Measurements from ENCODE around the gene KIF12.

KIF12 gene

GRCh38 chr9:114098936-114099668, at the start of gene KIF12:
TSS of gene KIF12 (minus strand) at chr9:114099292. CDS start at chr9:114099276, 16 bp downstream.
- no peak within 1 kb of the TSS for H3K4me3 ChIP-seq (ENCODE audit: low read length)

GRCh38 chr9:114146735-114147134, 47.6 kb upstream of the KIF12 start:
- TF ChIP-seq ZNF274 (IDR thresholded peaks at IDR 0.05; ENCODE audit: low read depth, low read length), result no peak
- no peak overlapping the region for H3K4me3 ChIP-seq (ENCODE audit: low read length)

More at GRCh38 chr9:114098936-114099668, at the start of gene KIF12:
- no peak for TF ChIP-seq ZNF274 (IDR thresholded peaks at IDR 0.05; ENCODE audit: low read depth, low read length)

GRCh38 chr9:114143234-114143633, 44.1 kb upstream of the KIF12 start:
- no peak for TF ChIP-seq ZNF274 (IDR thresholded peaks at IDR 0.05; ENCODE audit: low read depth, low read length)
- no peak overlapping the region for H3K4me3 ChIP-seq (ENCODE audit: low read length)

GRCh38 chr9:114141553-114142402, 42.7 kb upstream of the KIF12 start:
- H3K4me3 ChIP-seq (ENCODE audit: low read length), result no peak overlapping the region
- no peak for TF ChIP-seq ZNF274 (IDR thresholded peaks at IDR 0.05; ENCODE audit: low read depth, low read length)

- no peak overlapping the region for H3K4me3 ChIP-seq (ENCODE audit: low read length)
- TF ChIP-seq ZNF274 (IDR thresholded peaks at IDR 0.05; ENCODE audit: low read depth, low read length), result no peak
Observed at GRCh38 chr9:114140850-114141249, 41.8 kb upstream of the KIF12 start.

GRCh38 chr9:114140401-114140800, 41.3 kb upstream of the KIF12 start:
- no peak for TF ChIP-seq ZNF274 (IDR thresholded peaks at IDR 0.05; ENCODE audit: low read depth, low read length)
- no peak overlapping the region for H3K4me3 ChIP-seq (ENCODE audit: low read length)

- TF ChIP-seq ZNF274 (IDR thresholded peaks at IDR 0.05; ENCODE audit: low read depth, low read length), result no peak
- H3K4me3 ChIP-seq (ENCODE audit: low read length), result no peak overlapping the region
Observed at GRCh38 chr9:114139071-114139470, 40.0 kb upstream of the KIF12 start.

GRCh38 chr9:114138552-114138971, 39.5 kb upstream of the KIF12 start:
- no peak overlapping the region for H3K4me3 ChIP-seq (ENCODE audit: low read length)

GRCh38 chr9:114137831-114138230, 38.7 kb upstream of the KIF12 start:
- no peak overlapping the region for H3K4me3 ChIP-seq (ENCODE audit: low read length)
- TF ChIP-seq ZNF274 (IDR thresholded peaks at IDR 0.05; ENCODE audit: low read depth, low read length), result no peak

More at GRCh38 chr9:114138552-114138971, 39.5 kb upstream of the KIF12 start:
- no peak for TF ChIP-seq ZNF274 (IDR thresholded peaks at IDR 0.05; ENCODE audit: low read depth, low read length)

- no peak for TF ChIP-seq ZNF274 (IDR thresholded peaks at IDR 0.05; ENCODE audit: low read depth, low read length)
- H3K4me3 ChIP-seq (ENCODE audit: low read length), result no peak overlapping the region
Observed at GRCh38 chr9:114134827-114135396, 35.8 kb upstream of the KIF12 start.

- no peak overlapping the region for H3K4me3 ChIP-seq (ENCODE audit: low read length)
- TF ChIP-seq ZNF274 (IDR thresholded peaks at IDR 0.05; ENCODE audit: low read depth, low read length), result no peak
Observed at GRCh38 chr9:114132550-114132918, 33.4 kb upstream of the KIF12 start.

GRCh38 chr9:114131808-114132549, 32.9 kb upstream of the KIF12 start:
- TF ChIP-seq ZNF274 (IDR thresholded peaks at IDR 0.05; ENCODE audit: low read depth, low read length), result no peak
- H3K4me3 ChIP-seq (ENCODE audit: low read length), result no peak overlapping the region

GRCh38 chr9:114130624-114131277, 31.7 kb upstream of the KIF12 start:
- no peak for TF ChIP-seq ZNF274 (IDR thresholded peaks at IDR 0.05; ENCODE audit: low read depth, low read length)
- no peak overlapping the region for H3K4me3 ChIP-seq (ENCODE audit: low read length)

Data from GM08714 (cell line).